Femur (tissue), 1 donor: ENCODE results near the gene ATOH8.

Source experiments
- DNase-seq: peaks from one replicate; pipeline ENCODE4 v3.0.0-alpha.2; 2017

ATOH8 gene

GRCh38 chr2:85719609-85720240 is 34.1 kb upstream of the ATOH8 start:
- DNase-seq: no peak

DNA sequence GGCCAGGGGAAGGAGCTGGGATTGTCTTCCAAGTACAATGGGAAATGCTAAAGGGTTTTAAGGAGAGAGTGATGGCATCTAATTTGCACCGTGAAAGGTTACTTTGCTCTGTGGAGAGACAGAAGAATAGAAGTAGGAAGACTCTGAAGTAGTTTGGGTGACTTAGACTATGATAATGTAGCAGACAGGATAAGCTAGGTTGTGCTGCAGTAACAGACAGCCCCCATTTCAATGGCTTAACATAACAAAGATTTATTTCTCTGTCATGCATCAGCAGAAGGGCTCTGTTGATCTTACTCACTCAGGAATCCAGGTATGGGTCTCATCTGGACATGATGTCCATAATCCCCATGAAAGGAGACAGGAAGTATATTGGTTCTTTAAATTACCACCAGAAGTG is 33.3 kb upstream of the ATOH8 start:
- DNase-seq: no peak

GRCh38 chr2:85721641-85722040 is 32.1 kb upstream of the ATOH8 start:
- no peak for DNase-seq

GRCh38 chr2:85722519-85722918 is 31.3 kb upstream of the ATOH8 start:
- DNase-seq: no peak

DNA sequence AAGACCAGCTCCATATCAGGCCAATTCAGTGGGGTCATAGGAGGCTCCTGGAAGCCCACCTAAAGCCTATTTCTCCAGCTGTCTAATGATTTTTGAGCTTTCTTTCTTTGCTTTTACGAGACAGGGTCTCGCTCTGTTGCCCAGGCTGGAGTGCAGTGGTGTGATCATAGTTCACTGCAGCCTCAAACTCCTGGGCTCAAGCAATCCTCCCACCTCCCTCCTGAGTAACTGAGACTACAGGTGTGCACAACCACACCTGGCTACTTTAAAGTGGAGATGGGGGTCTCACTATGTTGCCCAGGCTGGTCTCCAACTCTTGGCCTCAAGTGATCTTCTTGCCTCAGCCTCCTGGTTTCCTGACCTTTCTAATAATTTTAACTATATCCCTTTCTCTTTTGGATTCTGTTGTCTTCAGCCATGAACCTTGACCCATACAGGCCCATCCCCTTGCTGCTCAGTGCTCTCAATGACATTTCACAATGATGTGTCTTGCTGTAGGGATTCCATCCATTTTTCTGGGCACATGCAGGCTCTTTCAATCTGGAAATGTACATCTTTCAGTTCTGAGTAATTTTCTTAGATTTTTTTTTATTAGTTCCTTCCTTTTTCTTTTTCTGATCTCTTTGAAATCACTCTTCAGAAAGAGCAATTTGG is 30.0 kb upstream of the ATOH8 start:
- DNase-seq: no peak

GRCh38 chr2:85724731-85725181 is 29.0 kb upstream of the ATOH8 start:
- DNase-seq: no peak

DNA sequence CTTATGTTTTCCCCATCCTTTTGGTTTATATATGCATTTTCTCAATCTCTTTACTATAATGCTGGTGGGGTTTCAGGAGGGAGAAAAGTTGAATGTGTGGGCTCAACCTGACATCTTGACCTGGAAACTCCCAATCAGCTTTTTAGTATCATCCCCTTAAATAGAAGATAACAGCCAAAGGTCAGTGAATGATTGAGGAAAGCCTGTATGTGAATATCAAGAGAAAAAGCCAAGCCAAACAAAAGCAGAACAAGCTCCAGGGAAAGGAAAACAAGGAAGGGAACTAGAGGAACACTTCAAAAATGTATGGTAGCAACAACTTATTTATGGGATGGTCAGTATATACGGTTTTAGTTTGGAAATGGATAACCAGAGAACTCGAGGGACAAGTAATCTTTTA is 28.3 kb upstream of the ATOH8 start:
- no peak for DNase-seq

DNA sequence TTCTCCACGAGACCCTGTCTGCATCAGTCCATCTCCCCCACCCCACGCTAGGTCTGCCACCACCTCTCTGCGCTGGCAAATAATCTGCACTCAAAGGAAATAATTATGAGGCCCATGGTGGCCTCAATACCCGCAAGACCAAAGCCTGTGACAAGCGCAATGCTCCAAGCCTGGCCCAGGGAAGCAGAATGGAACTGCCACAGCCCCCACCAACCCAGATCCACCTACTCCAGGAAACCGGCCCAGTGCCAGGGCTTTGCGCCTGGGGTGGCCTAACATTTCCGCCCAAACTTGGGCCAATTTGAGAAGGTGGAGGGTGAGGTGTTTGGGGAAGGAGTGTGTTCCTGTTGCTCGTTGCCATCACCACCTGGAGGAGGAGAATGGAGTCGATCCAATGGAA is 26.0 kb upstream of the ATOH8 start:
- DNase-seq: no peak

GRCh38 chr2:85728342-85728741 is 25.4 kb upstream of the ATOH8 start:
- no peak for DNase-seq

DNA sequence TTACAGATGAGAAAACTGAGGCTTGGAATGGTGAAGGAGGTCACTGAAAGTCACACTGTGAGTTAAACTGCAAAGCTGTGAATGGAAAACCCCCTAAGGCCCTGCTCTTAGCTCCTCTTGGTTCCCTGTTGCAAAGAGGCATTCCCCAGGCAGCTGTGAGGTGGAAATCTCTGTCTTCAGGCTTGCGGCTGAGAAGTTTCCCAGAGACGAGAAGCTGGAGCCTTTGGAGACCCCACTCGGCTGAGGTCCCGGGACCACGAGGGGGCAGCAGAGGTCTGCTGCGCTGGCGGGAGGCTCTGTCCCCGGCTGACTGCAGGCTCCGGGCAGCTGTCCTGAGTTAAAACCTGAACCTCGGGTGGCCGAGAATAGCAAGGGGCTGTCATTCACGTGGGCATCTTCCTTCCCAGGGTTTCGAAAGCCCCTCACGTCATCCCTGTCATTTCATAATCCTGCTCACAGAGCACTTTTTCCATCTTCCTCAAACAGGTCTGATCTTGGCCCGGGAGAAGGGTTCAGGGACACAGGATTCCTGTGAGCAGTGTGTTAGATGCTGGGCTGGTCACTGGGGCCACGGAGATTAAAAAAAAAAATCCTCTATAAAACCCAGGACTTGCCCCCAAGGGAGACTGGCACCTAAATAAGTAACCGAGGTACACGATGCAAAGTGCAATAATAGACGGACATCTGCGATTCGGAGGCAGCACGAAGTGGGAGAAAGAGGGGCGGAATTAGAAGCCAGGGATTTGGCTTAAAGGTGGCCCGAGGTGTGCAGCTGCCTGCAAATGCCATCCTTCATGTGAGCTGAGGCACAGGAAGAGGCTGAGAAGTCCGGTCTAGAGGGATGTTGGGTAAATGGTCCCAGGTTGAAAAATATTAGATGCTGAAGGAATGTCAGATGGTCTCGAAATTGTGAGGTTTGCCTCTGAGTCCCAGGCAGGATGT is 24.6 kb upstream of the ATOH8 start:
- peak; percentile 93 for DNase-seq

DNA sequence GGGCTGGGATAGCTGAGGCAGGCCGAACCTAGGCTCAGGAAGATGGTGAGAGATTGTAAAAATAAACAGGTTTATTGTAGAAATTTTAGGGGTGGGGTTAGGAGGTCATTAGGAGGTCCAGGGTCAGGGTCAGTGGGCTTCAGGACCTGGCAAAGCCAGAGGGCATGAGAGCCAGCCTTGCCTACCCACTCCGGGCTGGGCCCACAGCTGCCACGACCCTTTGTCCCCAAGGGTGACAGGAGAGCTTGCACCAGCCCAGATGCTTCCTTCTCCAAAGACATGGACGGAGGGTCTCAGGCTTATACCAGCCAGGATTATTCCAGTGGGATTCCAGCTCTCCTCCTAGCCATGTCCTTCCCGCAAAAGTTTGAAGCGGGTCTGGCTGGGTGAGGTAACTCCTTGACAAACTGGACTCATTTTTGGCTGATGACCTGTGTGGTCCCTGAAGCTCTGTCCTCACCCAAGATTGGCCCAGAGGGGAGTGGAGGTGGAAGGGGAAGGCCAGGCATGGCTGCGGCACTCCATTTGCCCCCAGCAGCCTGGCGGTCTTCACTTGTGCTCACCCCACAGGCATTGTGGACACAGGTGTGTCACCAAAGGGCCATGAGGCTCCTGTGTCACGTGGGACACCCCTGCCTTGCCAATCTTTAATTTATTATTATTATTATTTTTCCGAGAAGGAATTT is 23.8 kb upstream of the ATOH8 start:
- DNase-seq: no peak

GRCh38 chr2:85730686-85731230 is 23.0 kb upstream of the ATOH8 start:
- DNase-seq: no peak

DNA sequence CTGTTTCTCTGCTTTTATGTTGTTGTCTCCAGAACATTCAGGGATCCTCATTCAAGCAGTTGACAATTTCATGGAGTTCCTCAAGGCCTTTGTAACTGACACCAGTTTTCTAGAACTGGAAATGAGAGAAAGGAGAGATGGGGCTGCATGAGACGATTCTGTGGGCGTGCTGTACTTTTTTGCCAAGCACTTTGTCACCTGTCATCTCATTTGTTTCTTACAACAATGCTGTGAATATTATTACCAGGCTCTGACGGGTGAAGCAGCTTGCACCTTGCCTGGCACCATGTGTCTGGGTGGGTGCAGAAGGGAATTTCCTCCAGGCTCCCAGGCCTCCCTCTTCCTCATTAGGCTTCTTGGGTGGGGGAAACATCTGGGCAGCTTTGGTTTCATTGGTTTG is 22.2 kb upstream of the ATOH8 start:
- DNase-seq: no peak

- no peak for DNase-seq
These were observed 21.2 kb upstream of the ATOH8 start for GRCh38 chr2:85732467-85733120.

DNA sequence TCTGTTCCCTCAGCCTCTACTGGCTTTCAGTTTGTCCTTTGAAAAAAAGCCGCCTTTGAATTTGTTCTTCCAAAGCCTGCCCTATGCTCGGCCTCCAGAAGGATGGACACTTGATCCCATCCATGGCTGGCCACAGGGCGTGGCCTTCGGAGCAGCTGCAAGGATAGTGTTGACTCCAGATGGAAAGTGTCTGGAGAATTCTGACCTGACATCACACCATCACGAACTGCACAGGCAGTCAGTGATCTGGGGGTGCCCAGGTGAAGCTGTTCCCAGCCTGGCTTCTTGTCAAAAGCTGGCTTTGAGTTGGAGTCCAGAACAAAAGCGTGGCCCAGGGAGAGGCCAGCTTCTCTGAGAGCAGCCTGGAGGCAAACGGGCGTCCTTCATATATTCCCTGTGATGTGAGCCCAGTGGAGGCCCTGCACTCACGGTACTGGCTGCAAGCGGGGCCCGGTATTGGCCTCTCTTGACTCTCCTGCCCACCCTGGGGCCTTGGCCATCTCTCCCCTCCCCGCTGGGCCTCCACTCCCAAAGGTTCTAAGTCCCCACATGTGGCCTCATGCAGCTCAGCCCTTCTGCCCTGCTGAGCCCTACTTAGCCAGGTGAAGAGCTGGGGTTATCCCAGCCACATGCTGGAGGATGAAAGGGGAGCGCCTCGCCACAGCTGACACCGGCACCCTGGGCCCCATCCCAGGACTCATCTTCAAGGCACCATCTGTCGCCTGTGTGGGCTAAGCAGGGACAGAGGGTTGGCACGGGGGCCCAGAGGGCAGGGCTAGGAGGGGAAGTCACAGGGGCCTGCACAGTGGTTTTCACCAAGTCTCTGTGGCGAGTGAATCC is 20.4 kb upstream of the ATOH8 start:
- peak; percentile 75 for DNase-seq

GRCh38 chr2:85734015-85734414 is 19.8 kb upstream of the ATOH8 start:
- DNase-seq: no peak

DNA sequence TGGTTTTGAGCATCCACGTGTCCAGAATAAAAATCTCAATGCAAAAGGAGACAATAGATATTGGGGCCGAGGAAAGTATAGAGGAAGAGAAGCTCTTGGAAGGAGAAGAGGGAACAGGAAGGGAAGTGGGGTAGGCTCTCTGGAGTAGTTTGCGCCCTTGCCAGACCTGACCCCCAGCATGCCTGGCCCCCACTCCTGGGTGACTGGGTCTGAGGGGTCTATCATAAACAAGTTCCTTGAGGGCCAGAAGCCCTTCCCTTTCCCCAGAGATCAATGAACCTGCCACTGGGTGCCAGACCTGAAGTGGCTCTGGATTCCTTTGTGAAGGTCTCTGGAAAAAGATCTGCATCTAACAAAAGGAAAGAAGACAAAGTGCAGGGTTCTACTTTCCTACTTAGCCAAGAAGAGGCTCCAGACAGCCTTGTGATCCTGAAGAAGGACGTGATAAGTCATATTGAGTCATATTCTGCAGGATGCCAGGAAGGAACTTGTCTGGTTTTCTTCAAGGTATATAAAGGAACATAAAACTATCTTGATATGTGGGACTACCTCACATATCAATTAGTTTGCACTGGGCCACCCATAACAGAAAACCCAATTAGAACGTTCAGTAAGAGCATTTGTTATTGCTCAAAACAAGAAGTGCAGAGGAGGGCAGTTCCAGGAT is 18.7 kb upstream of the ATOH8 start:
- no peak for DNase-seq

GRCh38 chr2:85735691-85736090 is 18.1 kb upstream of the ATOH8 start:
- DNase-seq: no peak

DNA sequence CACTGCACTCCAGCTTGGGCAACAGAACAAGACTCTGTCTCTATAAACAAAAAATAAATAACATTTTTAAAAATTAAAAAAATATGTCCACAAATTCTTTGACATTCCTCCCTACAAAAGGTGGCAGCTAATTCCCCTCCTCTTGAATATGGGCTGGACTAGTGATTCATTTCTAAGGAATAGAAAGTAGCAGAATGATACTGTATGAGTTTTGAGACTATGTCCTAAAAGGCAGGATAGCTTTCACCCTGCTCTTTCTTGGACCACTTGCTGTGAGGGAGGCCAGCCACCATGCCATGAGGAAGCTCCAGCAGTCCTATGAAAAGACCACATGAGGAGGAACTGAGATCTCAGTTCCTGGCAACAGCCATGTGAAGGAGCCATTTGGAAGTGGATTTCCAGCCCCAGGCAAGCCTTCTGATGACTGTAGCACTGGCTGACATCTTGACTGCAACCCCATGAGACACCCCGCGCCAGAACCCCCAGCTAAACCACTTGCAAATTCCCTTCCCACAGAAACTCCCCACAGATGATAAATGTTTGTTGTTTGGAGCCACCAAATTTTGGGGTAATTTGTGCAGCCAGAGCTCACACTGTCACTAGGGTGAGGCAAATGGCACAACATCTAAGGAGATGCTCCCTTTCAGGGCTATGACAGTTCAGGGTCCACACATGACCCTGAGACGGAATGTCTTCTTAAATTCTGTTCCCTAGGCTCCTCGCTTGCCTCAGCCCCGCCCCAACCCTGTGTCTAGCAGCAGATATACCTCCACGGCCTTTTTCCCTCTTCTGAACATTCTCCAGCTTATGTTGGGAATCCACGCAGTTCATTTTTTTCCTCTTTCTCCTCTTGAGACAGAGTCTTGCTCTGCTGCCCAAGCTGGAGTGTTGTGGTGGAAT is 17.1 kb upstream of the ATOH8 start:
- DNase-seq: no peak

GRCh38 chr2:85737481-85737880 is 16.3 kb upstream of the ATOH8 start:
- DNase-seq: peak; percentile 83
